Chondrocyte (in vitro differentiated cells): ENCODE data around the gene SLC9A5. TPM values are rescaled to one million over a fixed set of nuclear protein-coding genes. Genes with fewer than 3 reads are reported as not detected.

Experiments used
- DNase-seq: peaks from one replicate; pipeline ENCODE4 v3.0.0; 2021; ENCODE audit warnings: mixed read lengths, low spot score
- H3K27ac Mint-ChIP-seq: one replicate; pipeline ENCODE4 v1.8.0; 2021; ENCODE audit warnings: mild to moderate bottlenecking, moderate library complexity, mixed read lengths; ENCODE audit not compliant: unreplicated experiment
- H3K27me3 Mint-ChIP-seq: 2 replicates; pipeline ENCODE4 v1.8.0; 2021; ENCODE audit warnings: low read depth, mixed read lengths
- H3K36me3 Mint-ChIP-seq: 2 replicates; pipeline ENCODE4 v1.8.0; 2021; ENCODE audit warnings: low read depth, mixed read lengths
- H3K4me1 Mint-ChIP-seq: 2 replicates; pipeline ENCODE4 v1.8.0; 2021; ENCODE audit warnings: low read depth, mild to moderate bottlenecking, mixed read lengths
- H3K4me3 Mint-ChIP-seq: one replicate; pipeline ENCODE4 v1.8.0; 2021; ENCODE audit warnings: mild to moderate bottlenecking, moderate library complexity, mixed read lengths; ENCODE audit not compliant: unreplicated experiment
- H3K9me3 Mint-ChIP-seq: 2 replicates; pipeline ENCODE4 v1.8.0; 2021; ENCODE audit warnings: low read depth, mixed read lengths
- CTCF ChIP-seq: fragments of 200-600 bp; sonication (generic); IDR thresholded peaks from 2 replicates; pipeline ENCODE4 v1.5.0; 2021; ENCODE audit warnings: antibody characterized with exemption, mild to moderate bottlenecking, moderate library complexity
- total RNA-seq: library from RNA; stranded (reverse); gene quantifications from 3 replicates; pipeline ENCODE4 v1.2.1, GENCODE V29; 2021

The SLC9A5 gene
- total RNA-seq, 1 donor from 2014 or later = 3.0 TPM

- no peak overlapping the region for H3K27ac Mint-ChIP-seq
Measured at GRCh38 chr16:67286441-67287235, 37.9 kb downstream of the SLC9A5 start.

GRCh38 chr16:67287960-67288359, 39.2 kb downstream of the SLC9A5 start:
- Mint-ChIP-seq H3K4me3 (no peak overlapping the region), H3K27ac (no peak overlapping the region), H3K27me3 (no peaks in the 10 kb centered on the region), H3K36me3 (no peaks in the 10 kb centered on the region), H3K4me1 (peaks cover 8% of the 10 kb centered on the region), H3K9me3 (no peaks in the 10 kb centered on the region)
- no peak for DNase-seq
- TF ChIP-seq CTCF = no peak

More at GRCh38 chr16:67286441-67287235, 37.9 kb downstream of the SLC9A5 start:
- Mint-ChIP-seq H3K4me3 (no peak overlapping the region), H3K9me3 (no peaks in the 10 kb centered on the region), H3K27me3 (no peaks in the 10 kb centered on the region), H3K4me1 (peaks cover 8% of the 10 kb centered on the region), H3K36me3 (no peaks in the 10 kb centered on the region)
- TF ChIP-seq CTCF = no peak
- no peak for DNase-seq

DNA sequence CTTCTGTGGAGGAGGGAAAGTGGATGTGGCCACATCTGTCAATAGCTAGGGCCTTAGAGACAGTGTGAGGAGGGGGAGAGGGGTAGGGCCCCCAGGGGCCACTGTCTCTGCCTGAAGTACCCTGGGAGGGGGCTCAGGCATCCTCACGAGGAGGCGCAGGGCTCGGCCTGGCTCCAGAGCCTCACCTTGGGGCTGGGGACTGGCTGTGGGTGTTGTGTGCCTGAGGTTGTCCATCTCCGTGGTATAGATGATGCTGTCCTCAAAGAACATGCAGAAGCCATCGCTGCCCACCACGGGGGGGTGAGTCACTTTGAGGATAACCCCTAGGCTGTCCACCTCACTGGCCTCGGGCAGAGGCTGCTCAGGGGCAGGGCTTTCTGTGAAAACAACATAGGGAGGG, 42.7 kb downstream of the SLC9A5 start:
- Mint-ChIP-seq H3K27me3 (no peaks in the 10 kb centered on the region), H3K27ac (no peak overlapping the region), H3K9me3 (no peaks in the 10 kb centered on the region), H3K36me3 (no peaks in the 10 kb centered on the region), H3K4me1 (peaks cover 22% of the 10 kb centered on the region), H3K4me3 (no peak overlapping the region)
- TF ChIP-seq CTCF = no peak
- DNase-seq = no peak

DNA sequence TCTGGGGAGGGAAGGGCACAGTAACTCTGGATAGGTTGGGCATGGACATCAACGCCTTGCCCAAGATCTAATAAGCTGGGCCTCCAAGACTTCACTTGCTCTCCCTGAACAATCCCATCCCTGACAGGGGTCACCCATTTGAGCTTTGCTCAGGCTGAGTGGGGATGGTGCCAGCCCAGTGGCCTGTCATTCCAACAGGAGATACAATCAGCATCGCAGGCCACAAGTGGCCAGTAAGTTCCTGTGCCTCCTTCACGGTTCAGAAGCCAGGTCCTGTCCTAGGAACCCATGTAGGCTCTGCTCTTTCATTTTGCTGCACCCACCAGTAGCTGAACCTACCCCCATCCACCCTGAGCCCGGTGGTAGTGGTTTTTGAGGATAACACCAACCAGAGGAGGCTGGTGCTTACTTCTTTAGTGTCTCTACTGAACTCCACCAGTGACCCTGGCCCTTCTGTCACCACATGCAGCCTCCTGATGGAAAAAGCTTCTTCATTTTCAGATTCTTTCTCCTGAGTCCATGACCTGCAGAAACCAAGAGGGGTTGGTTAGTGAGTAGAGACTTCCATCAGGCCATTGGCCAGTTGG, 45.5 kb downstream of the SLC9A5 start:
- DNase-seq = peak; percentile 21
- no peaks in the 10 kb centered on the region for H3K27me3 Mint-ChIP-seq
- TF ChIP-seq CTCF = no peak
- peaks cover 33% of the 10 kb centered on the region for H3K4me1 Mint-ChIP-seq
- no peak overlapping the region for H3K4me3 Mint-ChIP-seq
- H3K9me3 Mint-ChIP-seq = no peaks in the 10 kb centered on the region
- no peaks in the 10 kb centered on the region for H3K36me3 Mint-ChIP-seq
- H3K27ac Mint-ChIP-seq = no peak overlapping the region

GRCh38 chr16:67294938-67295361, 46.2 kb downstream of the SLC9A5 start:
- TF ChIP-seq CTCF = peak; percentile 47
- Mint-ChIP-seq H3K4me3 (no peak overlapping the region), H3K9me3 (no peaks in the 10 kb centered on the region), H3K36me3 (no peaks in the 10 kb centered on the region), H3K27ac (peak overlapping the region; percentile 41), H3K4me1 (peaks cover 33% of the 10 kb centered on the region), H3K27me3 (no peaks in the 10 kb centered on the region)
- DNase-seq = no peak
